NCI-H1048 (cell line): Measurements from ENCODE around the gene USO1.
"Not testable (repeated sequence)": the region's sequence is repeated elsewhere in the genome, so short reads cannot be mapped to it uniquely, and the experiment has no call there.

Source experiments
- DNase-seq: peaks from one replicate; lab custom pipeline; 2025; lab: John Stamatoyannopoulos, UW

Gene USO1

GRCh38 chr4:75714011-75714410 lies 10.4 kb upstream of the USO1 start:
- no peak for DNase-seq

GRCh38 chr4:75714704-75715103 lies 9.7 kb upstream of the USO1 start:
- no peak for DNase-seq

GRCh38 chr4:75715105-75715799 lies 9.1 kb upstream of the USO1 start:
- no peak for DNase-seq

- DNase-seq, result not testable (repeated sequence)
These were observed 8.3 kb upstream of the USO1 start for GRCh38 chr4:75716054-75716453.

DNA sequence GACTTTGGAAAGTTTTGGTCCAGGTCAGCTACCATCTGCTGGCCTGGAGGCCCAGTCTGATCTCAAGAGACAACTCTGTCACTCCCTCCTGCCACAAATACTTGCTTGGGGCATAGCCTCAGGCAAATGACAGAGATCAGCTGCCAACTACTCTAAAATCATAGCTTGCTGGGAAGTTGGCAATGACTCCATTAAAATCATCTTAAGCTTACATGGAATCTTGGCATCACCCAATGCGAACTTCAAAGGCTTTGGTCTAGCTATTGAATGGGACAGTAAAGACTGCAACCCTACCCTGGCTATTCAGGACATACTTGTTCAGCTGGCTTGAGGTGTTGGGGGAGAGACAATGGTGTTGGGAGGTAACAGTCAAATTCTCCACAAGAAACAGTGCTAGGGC lies 7.0 kb upstream of the USO1 start:
- DNase-seq, result no peak

DNA sequence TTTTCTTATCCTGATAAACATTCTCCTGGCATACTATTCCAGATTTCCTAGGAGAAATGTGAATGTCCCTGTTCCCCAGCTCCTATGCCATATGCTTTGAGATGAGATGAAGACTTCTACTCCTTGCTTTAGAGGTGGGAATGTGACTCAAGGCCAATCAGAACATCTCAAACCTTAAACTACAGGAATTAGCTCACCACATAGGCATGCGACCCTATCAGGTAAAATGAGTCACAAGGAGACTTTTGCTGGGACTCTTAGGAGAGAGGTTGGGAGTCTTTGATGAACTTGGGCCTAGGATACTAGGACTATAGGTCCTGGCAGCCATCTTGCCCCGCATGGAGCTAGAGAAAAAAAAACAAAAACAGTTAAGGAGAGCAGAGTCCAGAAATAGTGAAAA lies 5.8 kb upstream of the USO1 start:
- no peak for DNase-seq

DNA sequence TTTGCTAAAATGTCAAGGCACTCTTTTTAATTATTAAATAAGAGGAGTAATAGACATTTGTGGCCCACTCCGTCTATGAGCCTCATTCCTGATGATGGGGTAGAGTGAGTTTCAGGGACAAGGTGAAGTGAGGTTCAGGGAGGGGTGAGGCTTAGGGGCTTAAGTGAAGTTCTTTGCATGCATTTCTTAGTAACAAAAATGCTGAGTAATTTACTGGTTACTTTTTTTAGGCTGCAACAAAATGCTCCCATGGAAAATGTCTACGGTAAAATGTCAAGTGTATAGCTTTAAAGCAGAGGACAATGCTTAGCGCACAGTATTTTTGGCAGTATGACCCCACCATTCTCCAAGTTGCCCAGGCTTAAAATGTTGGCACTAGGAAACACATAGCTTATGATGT lies 2.0 kb upstream of the USO1 start:
- DNase-seq, result no peak

- DNase-seq, result no peak
These were observed 963 bp upstream of the USO1 start for GRCh38 chr4:75723163-75724065.

DNA sequence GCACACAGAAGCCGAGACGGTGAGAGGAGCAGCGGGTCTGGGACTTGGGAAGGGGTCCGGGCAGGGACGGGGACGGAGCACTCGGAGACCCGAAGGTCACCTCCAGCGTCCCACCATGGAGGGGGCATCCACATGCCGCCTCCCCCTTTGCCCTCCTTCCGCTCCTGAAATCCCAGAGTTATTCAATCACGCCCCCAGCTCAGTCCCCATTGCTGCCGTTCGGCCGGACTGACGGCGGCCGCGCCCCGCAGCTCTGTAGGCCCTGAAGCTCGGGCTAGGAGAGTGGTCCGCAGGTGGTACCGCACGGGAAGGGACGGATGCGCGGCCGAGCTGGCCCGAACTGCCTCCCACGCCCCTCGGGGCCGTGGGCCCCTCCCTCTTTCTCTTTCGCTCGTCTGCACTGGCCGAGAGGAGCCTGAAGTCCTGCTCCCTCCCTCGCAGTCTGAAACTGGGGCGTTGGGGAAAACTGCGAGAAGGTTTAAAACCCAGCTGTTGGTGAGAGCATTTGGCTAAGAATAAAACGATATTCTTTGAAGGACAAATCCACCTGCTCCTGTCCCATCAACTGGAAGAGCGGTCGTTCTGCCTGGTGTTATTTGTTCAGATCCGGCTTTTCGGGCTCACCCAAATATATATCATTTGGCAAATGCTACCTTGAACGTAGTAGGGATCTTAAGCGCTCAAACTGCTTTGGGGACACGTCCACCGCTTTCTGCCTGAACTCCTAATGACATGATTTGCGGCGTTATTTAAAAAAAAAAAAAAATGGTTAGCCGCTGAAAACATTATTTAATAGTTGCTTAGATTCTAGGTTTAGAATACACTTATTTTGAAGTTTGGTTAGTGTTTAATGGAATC lies 719 bp downstream of the USO1 start:
- DNase-seq, result peak; percentile 18

DNA sequence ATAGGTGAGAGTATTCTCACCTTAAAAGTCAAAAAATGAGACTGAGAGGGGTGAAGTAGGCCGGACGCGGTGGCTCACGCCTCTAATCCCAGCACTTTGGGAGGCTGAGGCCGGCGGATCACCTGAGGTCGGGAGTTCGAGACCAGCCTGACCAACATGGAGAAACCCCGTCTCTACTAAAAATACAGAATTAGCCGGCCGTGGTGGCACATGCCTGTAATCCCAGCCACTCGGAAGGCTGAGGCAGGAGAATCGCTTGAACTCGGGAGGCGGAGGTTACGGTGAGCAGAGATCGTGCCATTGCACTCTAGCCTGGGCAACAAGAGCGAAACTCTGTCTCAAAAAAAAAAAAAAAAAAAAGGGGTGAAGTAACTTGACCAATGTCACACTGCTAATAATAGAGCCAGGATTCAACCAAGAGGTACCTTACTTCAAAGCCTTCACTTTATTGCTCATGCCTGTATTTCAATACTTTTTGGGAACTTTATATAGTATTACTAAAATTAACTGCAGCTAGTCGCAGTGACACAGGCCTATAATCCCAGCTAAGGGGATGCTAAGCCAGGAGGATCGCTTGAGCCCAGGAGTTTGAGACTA lies 1.7 kb downstream of the USO1 start:
- DNase-seq, result not testable (repeated sequence)

GRCh38 chr4:75726577-75726976 lies 2.2 kb downstream of the USO1 start:
- no peak for DNase-seq

DNA sequence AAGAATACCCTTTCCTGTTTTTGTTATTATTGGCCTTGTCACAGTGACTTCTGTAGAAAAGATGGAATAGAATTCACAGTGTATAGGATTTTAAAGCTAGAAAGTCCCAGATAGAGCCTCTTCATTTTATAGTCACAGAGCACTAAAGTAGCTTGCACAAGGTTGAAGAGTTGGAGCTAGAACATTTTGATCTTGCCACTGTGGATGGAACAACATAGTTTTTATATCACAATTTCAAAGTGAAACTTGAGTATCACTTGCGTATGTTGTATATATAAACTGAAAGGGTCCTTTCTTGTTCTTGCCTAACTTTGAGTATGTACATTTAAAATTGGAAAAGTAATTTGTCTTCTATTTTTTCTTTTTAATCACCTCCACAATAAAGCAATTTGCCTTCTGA lies 2.7 kb downstream of the USO1 start:
- no peak for DNase-seq

GRCh38 chr4:75729836-75730235 lies 5.5 kb downstream of the USO1 start:
- DNase-seq, result no peak

- DNase-seq, result no peak
These were observed 9.0 kb downstream of the USO1 start for GRCh38 chr4:75733369-75733768.

DNA sequence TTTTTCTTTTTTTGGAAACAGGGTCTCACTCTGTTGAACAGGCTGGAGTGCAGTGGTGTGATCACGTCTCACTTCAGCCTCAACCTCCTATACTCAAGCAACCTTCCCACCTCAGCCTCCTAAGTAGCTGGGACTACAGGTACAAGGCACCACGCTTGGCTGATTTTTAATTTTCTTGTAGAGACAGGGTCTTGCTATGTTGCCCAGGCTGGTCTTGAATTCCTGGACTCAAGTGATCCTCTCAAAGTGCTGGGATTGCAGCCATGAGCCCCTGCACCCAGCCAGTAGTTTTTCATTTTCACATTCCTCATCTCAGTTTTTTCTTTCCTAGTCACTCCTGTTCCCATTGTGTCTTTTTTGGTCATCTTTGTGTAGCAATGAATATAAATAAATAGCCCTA lies 11.1 kb downstream of the USO1 start:
- DNase-seq, result no peak

GRCh38 chr4:75736862-75737261 lies 12.5 kb downstream of the USO1 start:
- DNase-seq, result no peak

GRCh38 chr4:75737398-75737797 lies 13.0 kb downstream of the USO1 start:
- DNase-seq, result no peak

DNA sequence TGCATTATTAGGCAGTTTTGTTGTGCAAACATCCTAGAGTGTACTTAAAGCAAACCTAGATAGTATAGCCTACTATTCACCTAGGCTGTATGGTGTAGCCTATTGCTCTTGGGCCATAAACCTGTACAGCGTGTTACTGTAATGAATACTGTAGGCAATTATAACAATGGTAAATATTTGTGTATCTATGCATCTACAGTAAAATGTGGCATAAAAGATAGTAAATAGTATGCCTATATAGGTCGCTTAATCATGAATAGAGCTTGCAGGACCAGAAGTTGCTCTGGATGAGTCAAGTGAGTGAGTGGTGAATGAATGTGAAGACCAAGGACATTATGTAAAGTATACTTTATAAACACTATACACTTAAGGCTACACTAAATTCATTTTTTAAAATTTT lies 16.6 kb downstream of the USO1 start:
- no peak for DNase-seq

- DNase-seq, result no peak
These were observed 18.1 kb downstream of the USO1 start for GRCh38 chr4:75742451-75742850.

- DNase-seq, result no peak
These were observed 20.8 kb downstream of the USO1 start for GRCh38 chr4:75745161-75745560.

- no peak for DNase-seq
These were observed 21.4 kb downstream of the USO1 start for GRCh38 chr4:75745721-75746199.

- DNase-seq, result no peak
These were observed 28.3 kb downstream of the USO1 start for GRCh38 chr4:75752637-75753036.
